ENCODE results near the gene ADA.

- TF ChIP-seq POLR2A (IDR thresholded peaks at IDR 0.05) (no peak), CTCF (IDR thresholded peaks at IDR 0.05) (no peak), POLR2AphosphoS5 (IDR thresholded peaks at IDR 0.05) (no peak)
These were observed 44.6 kb downstream of the ADA start for GRCh38 chr20:44606725-44607441.
